ENCODE data around the gene FRG2C. TPM values are rescaled to one million over a fixed set of nuclear protein-coding genes. Genes with fewer than 3 reads are reported as not detected.
"Not testable (repeated sequence)": the region's sequence is repeated elsewhere in the genome, so short reads cannot be mapped to it uniquely, and the experiment has no call there.

Gene FRG2C
- total and polyA plus RNA-seq, 2 donors (not counting 1 experiment from before 2014, with no cell fraction given): not detected

DNA sequence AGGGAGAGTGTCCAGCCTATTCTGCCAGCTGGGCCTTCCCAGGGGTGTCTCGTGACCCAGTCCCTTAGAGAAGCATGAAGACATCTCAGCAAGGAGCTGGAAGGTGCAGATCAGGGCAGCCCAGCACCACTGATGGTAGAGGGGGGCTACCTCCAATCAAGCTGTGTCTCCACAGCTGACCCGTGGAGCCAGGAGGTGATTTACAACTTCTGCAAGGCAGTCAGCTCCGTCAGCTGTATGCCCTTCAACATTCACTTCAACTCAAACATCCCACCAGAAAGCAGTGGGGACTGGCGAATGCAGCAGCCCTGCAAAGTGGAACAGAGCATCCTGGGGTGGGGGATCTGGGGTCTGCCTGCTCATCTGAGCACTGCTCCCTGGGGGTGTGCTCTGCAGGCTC is 32.6 kb upstream of the FRG2C start:
- H3K36me3 ChIP-seq (ENCODE audit: control insufficient read depth, insufficient read depth, low read length): no peaks in the 10 kb centered on the region
- H3K79me2 ChIP-seq (ENCODE audit: control insufficient read depth, insufficient read depth, low read length): no peaks in the 10 kb centered on the region
- DNase-seq (ENCODE audit: low read depth in 2 of 2): no peak
- H3K9ac ChIP-seq (ENCODE audit: insufficient read depth, low read length): no peak overlapping the region
- H4K20me1 ChIP-seq (ENCODE audit: control insufficient read depth, extremely low read depth, insufficient read depth, low read length): no peaks in the 10 kb centered on the region
- H3K9me3 ChIP-seq (ENCODE audit: control insufficient read depth, insufficient read depth, low read depth, low read length): no peaks in the 10 kb centered on the region
- H3K4me1 ChIP-seq (ENCODE audit: control insufficient read depth, extremely low read depth, insufficient read depth, low read length): no peaks in the 10 kb centered on the region
- no peak overlapping the region for H3K27ac ChIP-seq (ENCODE audit: insufficient read depth, low read length)
- H3K4me3 ChIP-seq (replicated peaks in 1 of 4; ENCODE audit: control extremely low read depth in 1 of 4, insufficient read depth in 1 of 4, low read depth in 3 of 4, low read length in 4 of 4): no peak overlapping the region
- no peak overlapping the region for H3K4me2 ChIP-seq (ENCODE audit: extremely low read depth, insufficient read depth, low read length)
- no peak overlapping the region for H2AFZ ChIP-seq (ENCODE audit: low read length)
- TF ChIP-seq EZH2 (IDR thresholded peaks at IDR 0.05; ENCODE audit: low read length, missing control alignments): no peak
- TF ChIP-seq CTCF (conservative IDR thresholded peaks at IDR 0.05 in 1 of 2, IDR thresholded peaks at IDR 0.05 in 1 of 2; ENCODE audit: low read depth in 1 of 2, low read length in 2 of 2): no peak
- H3K27me3 ChIP-seq (ENCODE audit: control insufficient read depth, insufficient read depth, low read length): no peaks in the 10 kb centered on the region

- DNase-seq (ENCODE audit: low read depth in 2 of 2); H3K4me2 ChIP-seq (ENCODE audit: extremely low read depth, insufficient read depth, low read length); H3K9me3 ChIP-seq (ENCODE audit: control insufficient read depth, insufficient read depth, low read depth, low read length); H3K4me1 ChIP-seq (ENCODE audit: control insufficient read depth, extremely low read depth, insufficient read depth, low read length); H3K79me2 ChIP-seq (ENCODE audit: control insufficient read depth, insufficient read depth, low read length); H3K36me3 ChIP-seq (ENCODE audit: control insufficient read depth, insufficient read depth, low read length); H3K27ac ChIP-seq (ENCODE audit: insufficient read depth, low read length); H3K9ac ChIP-seq (ENCODE audit: insufficient read depth, low read length); H4K20me1 ChIP-seq (ENCODE audit: control insufficient read depth, extremely low read depth, insufficient read depth, low read length); H2AFZ ChIP-seq (ENCODE audit: low read length); H3K4me3 ChIP-seq (replicated peaks in 1 of 4; ENCODE audit: control extremely low read depth in 1 of 4, insufficient read depth in 1 of 4, low read depth in 3 of 4, low read length in 4 of 4); H3K27me3 ChIP-seq (ENCODE audit: control insufficient read depth, insufficient read depth, low read length): not testable (repeated sequence)
These were observed 25.2 kb upstream of the FRG2C start for GRCh38 chr3:75638947-75639346.

- H4K20me1 ChIP-seq (ENCODE audit: control insufficient read depth, extremely low read depth, insufficient read depth, low read length); H3K4me1 ChIP-seq (ENCODE audit: control insufficient read depth, extremely low read depth, insufficient read depth, low read length); H3K36me3 ChIP-seq (ENCODE audit: control insufficient read depth, insufficient read depth, low read length); H3K27ac ChIP-seq (ENCODE audit: insufficient read depth, low read length); H3K79me2 ChIP-seq (ENCODE audit: control insufficient read depth, insufficient read depth, low read length); H3K9ac ChIP-seq (ENCODE audit: insufficient read depth, low read length); H3K27me3 ChIP-seq (ENCODE audit: control insufficient read depth, insufficient read depth, low read length); H3K9me3 ChIP-seq (ENCODE audit: control insufficient read depth, insufficient read depth, low read depth, low read length): not testable (repeated sequence)
- H2AFZ ChIP-seq (ENCODE audit: low read length): peak overlapping the region; percentile 90
- peak; percentile 83 to 88 for DNase-seq (ENCODE audit: low read depth in 2 of 2)
- H3K4me3 ChIP-seq (replicated peaks in 1 of 4; ENCODE audit: control extremely low read depth in 1 of 4, insufficient read depth in 1 of 4, low read depth in 3 of 4, low read length in 4 of 4): peak overlapping the region; percentile 46 to 71 (median 64)
- H3K4me2 ChIP-seq (ENCODE audit: extremely low read depth, insufficient read depth, low read length): peak overlapping the region; percentile 17
These were observed 23.0 kb upstream of the FRG2C start for GRCh38 chr3:75641107-75641517.

GRCh38 chr3:75643031-75643800 is 20.9 kb upstream of the FRG2C start:
- H3K4me2 ChIP-seq (ENCODE audit: extremely low read depth, insufficient read depth, low read length); H3K27me3 ChIP-seq (ENCODE audit: control insufficient read depth, insufficient read depth, low read length); H3K27ac ChIP-seq (ENCODE audit: insufficient read depth, low read length); H3K9me3 ChIP-seq (ENCODE audit: control insufficient read depth, insufficient read depth, low read depth, low read length); H4K20me1 ChIP-seq (ENCODE audit: control insufficient read depth, extremely low read depth, insufficient read depth, low read length); H3K9ac ChIP-seq (ENCODE audit: insufficient read depth, low read length); H3K79me2 ChIP-seq (ENCODE audit: control insufficient read depth, insufficient read depth, low read length); H2AFZ ChIP-seq (ENCODE audit: low read length); H3K36me3 ChIP-seq (ENCODE audit: control insufficient read depth, insufficient read depth, low read length); H3K4me1 ChIP-seq (ENCODE audit: control insufficient read depth, extremely low read depth, insufficient read depth, low read length): not testable (repeated sequence)
- peak; percentile 27 to 65 for DNase-seq (ENCODE audit: low read depth in 2 of 2)
- peak; percentile 30 to 39 for TF ChIP-seq CTCF (conservative IDR thresholded peaks at IDR 0.05 in 1 of 2, IDR thresholded peaks at IDR 0.05 in 1 of 2; ENCODE audit: low read depth in 1 of 2, low read length in 2 of 2)
- H3K4me3 ChIP-seq (replicated peaks in 1 of 4; ENCODE audit: control extremely low read depth in 1 of 4, insufficient read depth in 1 of 4, low read depth in 3 of 4, low read length in 4 of 4): peak overlapping the region in 2 of 4 experiments; percentile 7 to 28

GRCh38 chr3:75645548-75645947 is 18.6 kb upstream of the FRG2C start:
- not testable (repeated sequence) for H3K4me1 ChIP-seq (ENCODE audit: control insufficient read depth, extremely low read depth, insufficient read depth, low read length); H3K27ac ChIP-seq (ENCODE audit: insufficient read depth, low read length); H2AFZ ChIP-seq (ENCODE audit: low read length); H3K79me2 ChIP-seq (ENCODE audit: control insufficient read depth, insufficient read depth, low read length); H3K9me3 ChIP-seq (ENCODE audit: control insufficient read depth, insufficient read depth, low read depth, low read length); H3K4me2 ChIP-seq (ENCODE audit: extremely low read depth, insufficient read depth, low read length); DNase-seq (ENCODE audit: low read depth in 2 of 2); H3K9ac ChIP-seq (ENCODE audit: insufficient read depth, low read length); H4K20me1 ChIP-seq (ENCODE audit: control insufficient read depth, extremely low read depth, insufficient read depth, low read length); H3K27me3 ChIP-seq (ENCODE audit: control insufficient read depth, insufficient read depth, low read length); H3K4me3 ChIP-seq (replicated peaks in 1 of 4; ENCODE audit: control extremely low read depth in 1 of 4, insufficient read depth in 1 of 4, low read depth in 3 of 4, low read length in 4 of 4); H3K36me3 ChIP-seq (ENCODE audit: control insufficient read depth, insufficient read depth, low read length)

All from fibroblast of lung (primary cell).